Measurements from ENCODE around the gene GORASP1.
A peak's percentile ranks its signal among the peaks of the same experiment; 100 is the strongest.

GORASP1 gene

GRCh38 chr3:39140341-39140971, 33.0 kb upstream of the GORASP1 start:
- no peak for DNase-seq

DNA sequence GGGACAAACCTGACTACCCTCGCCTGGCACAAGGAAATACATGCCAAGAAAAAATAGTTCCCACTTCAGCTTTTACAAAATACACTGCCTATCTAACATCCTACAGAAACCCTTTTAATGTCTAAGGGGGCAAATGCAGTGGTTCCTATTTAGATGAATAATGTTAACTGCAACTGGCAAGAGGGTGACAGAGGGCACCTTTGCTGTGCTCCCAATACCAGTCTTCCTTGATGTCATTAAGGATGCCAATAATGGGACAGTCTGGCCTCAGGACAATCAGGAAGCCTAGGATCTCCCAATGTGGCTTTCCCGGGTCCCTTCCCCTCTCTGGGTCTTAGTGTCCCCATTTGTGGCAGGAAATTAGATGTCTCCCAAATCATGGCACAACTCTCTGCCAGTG, 32.0 kb upstream of the GORASP1 start:
- no peak for DNase-seq

GRCh38 chr3:39138804-39139415, 31.5 kb upstream of the GORASP1 start:
- peak; percentile 54 for DNase-seq

GRCh38 chr3:39137991-39138803, 30.8 kb upstream of the GORASP1 start:
- no peak for DNase-seq

DNA sequence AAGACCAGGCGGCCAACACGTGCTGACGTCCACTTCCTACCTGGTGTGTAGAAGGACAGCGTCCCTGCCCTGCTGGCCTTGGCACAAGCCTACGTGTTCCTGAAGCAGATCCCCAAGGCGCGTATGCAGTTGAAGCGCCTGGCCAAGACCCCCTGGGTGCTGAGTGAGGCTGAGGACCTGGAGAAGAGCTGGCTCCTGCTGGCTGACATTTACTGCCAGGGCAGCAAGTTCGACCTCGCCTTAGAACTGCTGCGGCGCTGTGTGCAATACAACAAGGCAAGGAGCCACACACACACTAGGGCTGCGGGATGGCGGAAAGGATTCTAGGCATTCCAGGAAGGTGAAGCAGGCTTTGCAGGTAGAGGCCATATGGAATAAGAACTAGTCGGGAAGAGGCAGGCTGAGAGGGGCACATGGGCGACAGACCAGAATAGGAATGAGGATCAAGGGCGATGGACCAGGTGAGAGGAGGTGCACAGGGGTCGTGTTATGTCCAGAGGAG, 30.1 kb upstream of the GORASP1 start:
- DNase-seq = no peak

- no peak for DNase-seq
Observed at GRCh38 chr3:39136533-39137434, 29.4 kb upstream of the GORASP1 start.

GRCh38 chr3:39135170-39135805, 27.9 kb upstream of the GORASP1 start:
- no peak for DNase-seq

- DNase-seq = no peak
Observed at GRCh38 chr3:39134305-39134704, 26.9 kb upstream of the GORASP1 start.

- DNase-seq = no peak
Observed at GRCh38 chr3:39133822-39134221, 26.4 kb upstream of the GORASP1 start.

GRCh38 chr3:39133093-39133490, 25.7 kb upstream of the GORASP1 start:
- no peak for DNase-seq

DNA sequence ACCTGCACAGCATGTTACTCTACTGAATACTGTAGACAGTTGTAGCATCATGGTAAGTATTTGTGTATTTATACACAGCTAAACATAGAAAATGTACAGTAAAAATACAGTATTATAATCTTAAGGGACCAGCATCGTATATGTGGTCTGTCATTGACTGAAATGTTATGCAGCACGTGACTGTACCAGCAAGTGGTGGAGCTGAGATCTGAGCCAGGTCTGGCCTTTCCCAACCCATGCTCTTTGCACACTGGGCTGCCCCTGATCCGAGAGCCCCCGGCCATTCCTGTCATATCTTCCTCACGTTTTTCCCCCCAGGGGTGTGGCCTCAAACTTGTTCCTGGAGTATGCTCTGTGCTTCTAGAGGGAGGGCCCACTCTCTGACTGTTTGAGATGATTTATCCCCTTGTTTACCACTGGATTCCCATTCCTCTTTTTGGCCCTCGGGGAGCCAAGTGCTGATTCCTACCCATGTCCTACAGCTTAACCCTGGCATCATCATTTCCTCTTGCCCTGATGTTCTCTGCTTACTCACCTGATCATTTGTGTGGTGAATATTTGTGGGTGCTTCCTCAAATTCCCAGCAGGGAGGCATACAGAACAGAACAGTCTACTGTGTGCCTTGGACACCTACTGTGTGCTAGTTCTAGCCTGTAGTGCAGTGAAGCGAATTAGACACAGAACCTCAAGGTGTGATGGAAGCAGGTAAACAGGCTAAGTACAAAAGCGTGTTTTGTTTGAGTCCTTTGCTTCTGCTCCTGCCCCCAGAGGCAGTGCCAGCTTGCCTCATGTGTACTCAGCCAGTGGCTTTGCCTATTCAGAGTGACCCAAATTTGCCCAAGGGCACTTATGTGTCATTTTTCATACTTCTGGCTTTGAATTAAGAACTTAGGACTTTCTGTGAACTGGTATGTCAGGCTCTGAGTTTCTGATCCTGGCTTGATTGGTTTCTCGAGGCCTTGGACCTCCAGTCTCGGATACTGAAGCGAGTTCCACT, 25.0 kb upstream of the GORASP1 start:
- no peak for DNase-seq

DNA sequence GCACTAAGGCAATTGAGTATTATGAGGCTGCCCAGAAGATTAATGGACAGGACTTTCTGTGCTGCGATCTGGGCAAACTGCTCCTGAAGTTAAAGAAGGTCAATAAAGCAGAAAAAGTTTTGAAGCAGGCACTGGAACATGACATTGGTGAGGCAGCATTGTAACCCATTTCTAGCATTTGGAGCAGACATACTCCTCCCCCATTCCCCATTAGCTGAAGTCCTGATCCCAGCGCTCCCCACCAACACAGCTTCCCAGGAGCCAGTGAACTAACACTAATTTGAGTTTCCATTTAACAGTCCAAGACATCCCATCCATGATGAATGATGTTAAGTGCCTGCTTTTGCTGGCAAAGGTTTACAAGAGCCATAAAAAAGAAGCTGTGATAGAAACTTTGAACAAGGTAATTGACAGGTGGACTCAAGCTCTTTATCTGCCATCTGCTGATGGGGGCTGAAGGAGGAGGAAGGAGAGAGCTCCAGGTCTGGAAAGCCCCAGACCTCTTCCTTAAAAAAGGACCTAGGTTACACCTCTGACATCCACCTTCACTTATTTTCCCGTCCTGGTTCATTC, 23.4 kb upstream of the GORASP1 start:
- no peak for DNase-seq

DNA sequence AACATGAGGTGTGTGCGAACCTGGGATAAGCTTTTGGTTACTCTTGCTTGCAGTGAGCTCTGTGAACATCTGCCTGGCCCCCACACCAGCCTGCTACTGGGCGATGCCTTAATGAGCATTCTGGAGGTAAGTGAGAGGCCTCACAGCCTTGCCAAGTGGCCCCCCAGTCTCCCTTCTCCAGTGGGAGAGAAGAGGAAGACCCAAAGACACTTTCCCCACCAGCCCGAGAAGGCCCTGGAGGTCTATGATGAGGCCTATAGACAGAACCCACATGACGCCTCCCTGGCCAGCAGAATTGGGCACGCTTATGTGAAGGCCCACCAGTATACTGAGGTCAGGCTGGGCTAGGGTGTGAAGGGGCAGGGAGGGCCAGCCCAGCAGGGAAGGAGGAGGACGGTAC, 22.6 kb upstream of the GORASP1 start:
- DNase-seq = no peak

DNA sequence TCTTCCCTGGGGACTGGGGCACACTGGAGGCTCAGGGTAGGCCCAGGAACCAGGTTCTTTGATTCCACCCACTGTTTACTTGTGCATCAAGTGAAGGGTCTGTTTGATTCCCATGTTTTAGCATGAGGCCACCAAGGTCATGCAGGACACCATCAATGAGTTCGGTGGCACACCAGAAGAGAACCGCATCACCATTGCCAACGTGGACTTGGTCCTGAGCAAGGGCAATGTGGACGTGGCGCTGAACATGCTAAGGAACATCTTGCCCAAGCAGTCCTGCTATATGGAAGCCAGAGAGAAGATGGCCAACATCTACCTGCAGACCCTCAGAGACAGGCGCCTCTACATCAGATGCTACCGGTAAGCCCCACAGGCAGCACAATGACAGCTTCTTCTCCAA, 21.5 kb upstream of the GORASP1 start:
- no peak for DNase-seq

DNA sequence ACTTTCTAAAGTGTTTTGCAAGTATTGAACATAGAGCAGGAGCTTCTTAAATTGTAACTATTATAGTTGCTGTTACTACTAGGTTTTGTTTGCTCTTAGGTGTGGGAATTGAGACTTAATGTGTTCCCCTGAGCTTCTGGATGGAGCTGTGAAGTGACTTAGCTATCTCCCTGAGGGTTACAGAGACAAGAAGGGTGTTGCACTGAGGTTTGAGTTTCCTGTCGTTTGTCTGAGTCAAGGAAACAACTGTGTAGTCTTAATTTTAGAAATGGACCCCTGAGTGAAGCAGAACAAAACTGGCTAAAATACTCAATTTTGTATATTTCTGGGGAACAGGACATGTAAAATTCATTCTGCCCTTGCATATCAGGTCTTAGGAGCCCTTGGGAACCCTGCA, 20.5 kb upstream of the GORASP1 start:
- DNase-seq = no peak

- DNase-seq = no peak
Observed at GRCh38 chr3:39127269-39127907, 20.0 kb upstream of the GORASP1 start.

DNA sequence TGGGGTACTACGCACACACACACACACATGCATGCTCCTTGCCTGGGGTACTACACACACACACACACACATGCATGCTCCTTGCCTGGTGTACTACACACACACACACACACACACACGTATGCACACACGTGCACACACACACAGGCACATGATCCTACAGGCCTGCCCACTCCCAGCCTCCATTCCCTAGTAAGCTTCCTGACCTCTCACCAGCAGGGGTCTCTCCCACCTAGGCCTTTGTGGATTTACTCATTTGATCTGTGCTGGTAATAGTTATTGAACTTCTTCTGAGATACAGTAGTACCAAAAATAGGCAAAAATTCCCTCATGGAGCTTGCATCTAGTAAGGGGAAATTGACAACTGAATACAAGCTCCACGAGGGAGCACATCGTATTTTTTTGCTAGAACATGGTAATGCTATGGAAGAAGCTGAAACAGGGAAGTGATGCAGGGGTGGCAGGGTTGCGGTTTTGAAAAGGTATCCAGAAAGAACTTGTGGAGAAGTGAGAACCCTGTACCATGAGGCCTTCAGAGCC, 19.2 kb upstream of the GORASP1 start:
- no peak for DNase-seq

DNA sequence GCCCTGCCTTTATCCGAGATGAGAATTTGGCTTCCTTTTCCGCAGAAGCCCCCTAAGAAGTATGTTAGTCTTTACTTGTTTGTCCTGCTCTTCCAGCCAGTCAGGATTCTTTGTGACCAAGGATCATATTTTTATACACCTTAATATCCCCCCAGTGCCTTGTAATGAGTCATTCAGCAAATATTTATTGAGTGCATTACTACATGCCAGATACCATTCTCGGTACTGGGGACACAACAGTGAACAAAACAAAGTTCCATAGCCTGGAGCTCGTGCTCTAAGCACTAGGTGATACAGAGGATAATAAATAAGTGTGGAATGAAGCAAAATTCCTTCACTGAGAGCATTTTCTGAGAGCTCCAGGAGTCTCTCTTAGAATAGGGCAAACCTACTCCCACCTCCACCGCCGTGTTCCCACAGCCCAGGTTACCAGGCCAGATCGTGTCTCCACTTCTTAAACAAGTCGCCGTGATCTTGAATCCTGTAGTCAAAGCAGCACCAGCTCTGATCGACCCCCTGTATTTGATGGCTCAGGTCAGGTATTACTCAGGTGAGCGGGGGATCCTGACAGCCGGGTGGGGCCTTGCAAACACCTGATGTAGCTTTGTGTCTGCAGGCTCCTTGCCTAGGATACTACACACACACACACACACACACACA, 18.5 kb upstream of the GORASP1 start:
- no peak for DNase-seq
